MM.1S (cell line): ENCODE measurements around the gene MAN1C1.

Source experiments
- EZH2 ChIP-seq: fragments of 300-600 bp; sonication (generic); optimal IDR thresholded peaks from 2 replicates; pipeline ENCODE3; 2017; ENCODE audit warnings: low read depth, mild to moderate bottlenecking, antibody characterized with exemption, low read length, mixed read lengths
- TF ChIP-seq, protein P1 (sequence below): fragments of 300-600 bp; sonication (generic); IDR thresholded peaks from 2 replicates; pipeline ENCODE4 v1.5.1; 2016; ENCODE audit warnings: antibody characterized with exemption, low read length, mixed read lengths

- TF ChIP-seq, protein P1, sequence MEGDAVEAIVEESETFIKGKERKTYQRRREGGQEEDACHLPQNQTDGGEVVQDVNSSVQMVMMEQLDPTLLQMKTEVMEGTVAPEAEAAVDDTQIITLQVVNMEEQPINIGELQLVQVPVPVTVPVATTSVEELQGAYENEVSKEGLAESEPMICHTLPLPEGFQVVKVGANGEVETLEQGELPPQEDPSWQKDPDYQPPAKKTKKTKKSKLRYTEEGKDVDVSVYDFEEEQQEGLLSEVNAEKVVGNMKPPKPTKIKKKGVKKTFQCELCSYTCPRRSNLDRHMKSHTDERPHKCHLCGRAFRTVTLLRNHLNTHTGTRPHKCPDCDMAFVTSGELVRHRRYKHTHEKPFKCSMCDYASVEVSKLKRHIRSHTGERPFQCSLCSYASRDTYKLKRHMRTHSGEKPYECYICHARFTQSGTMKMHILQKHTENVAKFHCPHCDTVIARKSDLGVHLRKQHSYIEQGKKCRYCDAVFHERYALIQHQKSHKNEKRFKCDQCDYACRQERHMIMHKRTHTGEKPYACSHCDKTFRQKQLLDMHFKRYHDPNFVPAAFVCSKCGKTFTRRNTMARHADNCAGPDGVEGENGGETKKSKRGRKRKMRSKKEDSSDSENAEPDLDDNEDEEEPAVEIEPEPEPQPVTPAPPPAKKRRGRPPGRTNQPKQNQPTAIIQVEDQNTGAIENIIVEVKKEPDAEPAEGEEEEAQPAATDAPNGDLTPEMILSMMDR = no peak
- no peak for TF ChIP-seq EZH2
Observed at GRCh38 chr1:25780318-25781129, 163.9 kb downstream of the MAN1C1 start.
